ENCODE measurements around the gene ANP32A.

Gene ANP32A

GRCh38 chr15:68743256-68743655, 77.4 kb downstream of the ANP32A start:
- no peak for DNase-seq

GRCh38 chr15:68739390-68740080, 81.2 kb downstream of the ANP32A start:
- no peak for DNase-seq

GRCh38 chr15:68735610-68736009, 85.1 kb downstream of the ANP32A start:
- DNase-seq: no peak

- no peak for DNase-seq
Measured at GRCh38 chr15:68734881-68735280, 85.8 kb downstream of the ANP32A start.

- no peak for DNase-seq
Measured at GRCh38 chr15:68734352-68734751, 86.3 kb downstream of the ANP32A start.

GRCh38 chr15:68733666-68734065, 87.0 kb downstream of the ANP32A start:
- no peak for DNase-seq

GRCh38 chr15:68732451-68732850, 88.2 kb downstream of the ANP32A start:
- DNase-seq: no peak

- no peak for DNase-seq
Measured at GRCh38 chr15:68730976-68731897, 89.5 kb downstream of the ANP32A start.

GRCh38 chr15:68730471-68730919, 90.2 kb downstream of the ANP32A start:
- DNase-seq: peak; percentile 25

- DNase-seq: no peak
Measured at GRCh38 chr15:68729789-68730411, 90.8 kb downstream of the ANP32A start.
